DND-41 (cell line): ENCODE data around the gene SNX1.
A peak's percentile ranks its signal among the peaks of the same experiment; 100 is the strongest.

Experiments used
- ATAC-seq: fragments of 200-7000 bp; cut with Tn5 transposase; 3 replicates; pipeline ENCODE4 v1.9.1; 2021; ENCODE audit warnings: low read depth; ENCODE audit not compliant: insufficient read depth
- DNase-seq: peaks from one replicate; pipeline ENCODE4 v3.0.0-alpha.2; 2020
- H2AFZ ChIP-seq: 2 replicates; pipeline ENCODE4 v1.6.0; 2012; ENCODE audit warnings: low read depth, low read length
- H3K27ac ChIP-seq: 2 replicates; pipeline ENCODE4 v1.5.1; 2012; ENCODE audit warnings: low read length, inconsistent platforms
- H3K27me3 ChIP-seq: fragments of 200-600 bp; sonication (generic); 2 replicates; pipeline ENCODE4 v1.6.0; 2012; ENCODE audit warnings: low read length, mild to moderate bottlenecking, inconsistent platforms; ENCODE audit not compliant: insufficient read depth, poor library complexity
- H3K36me3 ChIP-seq: 2 replicates; pipeline ENCODE4 v1.5.1; 2012; ENCODE audit warnings: low read length, inconsistent platforms; ENCODE audit not compliant: insufficient read depth
- H3K4me1 ChIP-seq: 2 replicates; pipeline ENCODE4 v1.5.1; 2012; ENCODE audit warnings: mild to moderate bottlenecking, low read length; ENCODE audit not compliant: insufficient read depth
- H3K4me2 ChIP-seq: 2 replicates; pipeline ENCODE4 v1.6.0; 2012; ENCODE audit warnings: mild to moderate bottlenecking, moderate library complexity, low read length, inconsistent platforms; ENCODE audit not compliant: insufficient read depth
- H3K4me3 ChIP-seq, 2 experiments: fragments of 200-600 bp in 1 of 2; shearing (Covaris generic) in 1 of 2; 2 replicates each; pipeline ENCODE4 v1.5.1; 2012 to 2016; ENCODE audit warnings: inconsistent platforms in 2 of 2, low read length in 2 of 2, mild to moderate bottlenecking in 2 of 2, low read depth in 1 of 2, moderate library complexity in 1 of 2
- H3K79me2 ChIP-seq: 2 replicates; pipeline ENCODE4 v1.6.0; 2012; ENCODE audit warnings: low read length, inconsistent platforms; ENCODE audit not compliant: insufficient read depth
- H3K9ac ChIP-seq: 2 replicates; pipeline ENCODE4 v1.6.0; 2012; ENCODE audit warnings: low read depth, mild to moderate bottlenecking, inconsistent platforms, low read length, moderate library complexity
- H3K9me3 ChIP-seq: 2 replicates; pipeline ENCODE4 v1.5.1; 2012; ENCODE audit warnings: low read length, moderate library complexity, mild to moderate bottlenecking, inconsistent platforms; ENCODE audit not compliant: insufficient read depth, severe bottlenecking
- H4K20me1 ChIP-seq: 2 replicates; pipeline ENCODE4 v1.6.0; 2012; ENCODE audit warnings: low read length; ENCODE audit not compliant: insufficient read depth
- EZH2 ChIP-seq: IDR thresholded peaks from 3 replicates; pipeline ENCODE4 v1.6.1; 2012; ENCODE audit warnings: borderline replicate concordance, low read depth, mild to moderate bottlenecking, moderate library complexity, low read length, inconsistent platforms; ENCODE audit not compliant: severe bottlenecking
- TF ChIP-seq, protein P1 (sequence below): IDR thresholded peaks from 2 replicates; pipeline ENCODE4 v1.5.1; 2012; ENCODE audit warnings: borderline replicate concordance, low read length, moderate library complexity, mild to moderate bottlenecking; ENCODE audit not compliant: poor library complexity, severe bottlenecking; ENCODE audit errors: extremely low read depth

Gene SNX1

DNA sequence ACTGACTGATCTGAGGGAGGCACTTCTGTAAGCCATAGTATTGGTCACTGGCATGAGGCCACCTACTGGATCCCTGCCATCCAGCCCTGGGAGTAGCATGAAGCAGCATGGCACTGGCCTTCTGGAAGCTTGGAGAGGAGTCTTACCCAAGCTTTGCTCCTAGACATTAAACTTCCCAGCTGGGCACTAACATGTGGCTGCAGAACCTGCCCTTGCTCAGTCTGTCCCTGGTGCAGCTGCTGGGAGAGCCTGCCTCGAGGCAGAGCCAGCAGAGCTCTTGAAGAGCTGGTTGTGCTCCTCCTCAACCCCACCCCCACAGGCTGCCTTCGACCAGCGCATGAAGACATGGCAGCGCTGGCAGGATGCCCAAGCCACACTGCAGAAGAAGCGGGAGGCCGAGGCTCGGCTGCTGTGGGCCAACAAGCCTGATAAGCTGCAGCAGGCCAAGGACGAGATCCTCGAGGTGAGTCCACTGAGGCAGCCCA is 38.6 kb downstream of the SNX1 start:
- ATAC-seq, result no peak
- no peaks in the 10 kb centered on the region for H3K9me3 ChIP-seq
- no peak for DNase-seq
- H3K9ac ChIP-seq, result no peak overlapping the region
- no peak overlapping the region for H3K27ac ChIP-seq
- TF ChIP-seq EZH2, result no peak
- TF ChIP-seq, protein P1, sequence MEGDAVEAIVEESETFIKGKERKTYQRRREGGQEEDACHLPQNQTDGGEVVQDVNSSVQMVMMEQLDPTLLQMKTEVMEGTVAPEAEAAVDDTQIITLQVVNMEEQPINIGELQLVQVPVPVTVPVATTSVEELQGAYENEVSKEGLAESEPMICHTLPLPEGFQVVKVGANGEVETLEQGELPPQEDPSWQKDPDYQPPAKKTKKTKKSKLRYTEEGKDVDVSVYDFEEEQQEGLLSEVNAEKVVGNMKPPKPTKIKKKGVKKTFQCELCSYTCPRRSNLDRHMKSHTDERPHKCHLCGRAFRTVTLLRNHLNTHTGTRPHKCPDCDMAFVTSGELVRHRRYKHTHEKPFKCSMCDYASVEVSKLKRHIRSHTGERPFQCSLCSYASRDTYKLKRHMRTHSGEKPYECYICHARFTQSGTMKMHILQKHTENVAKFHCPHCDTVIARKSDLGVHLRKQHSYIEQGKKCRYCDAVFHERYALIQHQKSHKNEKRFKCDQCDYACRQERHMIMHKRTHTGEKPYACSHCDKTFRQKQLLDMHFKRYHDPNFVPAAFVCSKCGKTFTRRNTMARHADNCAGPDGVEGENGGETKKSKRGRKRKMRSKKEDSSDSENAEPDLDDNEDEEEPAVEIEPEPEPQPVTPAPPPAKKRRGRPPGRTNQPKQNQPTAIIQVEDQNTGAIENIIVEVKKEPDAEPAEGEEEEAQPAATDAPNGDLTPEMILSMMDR, result no peak
- no peaks in the 10 kb centered on the region for H3K79me2 ChIP-seq
- H3K4me2 ChIP-seq, result no peak overlapping the region
- H4K20me1 ChIP-seq, result no peaks in the 10 kb centered on the region
- H3K27me3 ChIP-seq, result no peaks in the 10 kb centered on the region
- H2AFZ ChIP-seq, result no peak overlapping the region
- H3K4me3 ChIP-seq, result no peak overlapping the region
- H3K4me1 ChIP-seq, result no peaks in the 10 kb centered on the region
- H3K36me3 ChIP-seq, result peaks cover 85% of the 10 kb centered on the region

DNA sequence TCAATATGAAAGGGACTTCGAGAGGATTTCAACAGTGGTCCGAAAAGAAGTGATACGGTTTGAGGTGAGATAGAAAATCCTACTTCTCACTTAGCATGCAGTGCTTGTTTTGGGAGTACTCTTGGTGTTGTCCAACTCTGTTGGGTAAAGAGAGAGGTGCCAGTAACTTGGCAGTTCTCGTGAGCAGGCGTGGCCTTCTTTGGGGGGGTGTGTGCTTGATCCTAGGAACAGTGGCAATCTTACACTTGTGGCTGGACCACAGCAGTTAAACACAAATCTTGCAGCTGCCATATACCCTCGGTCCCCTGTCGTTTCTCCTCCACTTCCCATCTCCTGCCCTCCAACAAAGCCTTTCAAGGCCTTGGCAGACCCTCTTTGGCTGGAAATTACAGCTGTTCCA is 40.6 kb downstream of the SNX1 start:
- DNase-seq, result no peak
- no peak for ATAC-seq
- H3K36me3 ChIP-seq, result peaks cover 70% of the 10 kb centered on the region
- no peaks in the 10 kb centered on the region for H3K4me1 ChIP-seq
- H3K79me2 ChIP-seq, result no peaks in the 10 kb centered on the region
- no peaks in the 10 kb centered on the region for H4K20me1 ChIP-seq
- H3K27me3 ChIP-seq, result no peaks in the 10 kb centered on the region
- no peaks in the 10 kb centered on the region for H3K9me3 ChIP-seq
- H2AFZ ChIP-seq, result no peak overlapping the region
- H3K4me2 ChIP-seq, result no peak overlapping the region
- no peak overlapping the region for H3K27ac ChIP-seq
- H3K9ac ChIP-seq, result no peak overlapping the region
- no peak overlapping the region for H3K4me3 ChIP-seq
- TF ChIP-seq, protein P1, result no peak
- no peak for TF ChIP-seq EZH2

DNA sequence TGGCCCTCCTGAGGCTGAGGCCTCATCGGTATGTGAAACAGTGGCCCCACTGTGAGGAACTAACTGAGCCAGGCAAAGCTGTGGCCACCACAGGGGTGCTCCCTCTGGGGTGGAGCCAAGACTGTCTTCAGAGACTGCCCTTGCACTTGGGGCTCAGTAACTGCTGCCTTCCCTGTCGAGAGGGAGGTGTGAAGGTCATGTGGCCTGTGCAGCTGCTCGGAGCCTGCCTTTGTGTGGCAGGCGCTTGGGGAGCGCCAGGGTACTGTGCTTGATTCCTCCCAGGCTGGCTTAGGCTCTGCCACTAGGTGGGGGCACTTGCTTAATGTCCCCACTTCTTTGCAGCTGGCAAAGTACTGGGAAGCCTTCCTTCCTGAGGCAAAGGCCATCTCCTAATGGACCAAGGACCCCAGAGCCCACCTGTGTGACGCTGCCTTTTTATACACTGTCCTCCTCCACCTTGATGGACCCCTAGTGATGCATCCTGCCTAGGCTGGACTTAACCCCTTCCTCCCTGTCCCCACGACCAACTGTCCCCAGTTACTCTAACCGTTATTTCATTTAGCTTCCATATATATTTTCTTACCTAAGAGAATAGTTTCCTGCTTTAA is 41.5 kb downstream of the SNX1 start:
- H3K4me2 ChIP-seq, result no peak overlapping the region
- no peaks in the 10 kb centered on the region; the same call in 1 of the 2 replicates for H4K20me1 ChIP-seq
- no peaks in the 10 kb centered on the region for H3K4me1 ChIP-seq
- ATAC-seq (0 out of 3 replicates have a peak, but pooled peaks have one; percentile 14), DNase-seq (no peak)
- no peak overlapping the region for H3K27ac ChIP-seq
- no peaks in the 10 kb centered on the region for H3K27me3 ChIP-seq
- no peaks in the 10 kb centered on the region for H3K79me2 ChIP-seq
- H3K9ac ChIP-seq, result no peak overlapping the region
- TF ChIP-seq EZH2, result no peak
- TF ChIP-seq, protein P1, result no peak
- no peak overlapping the region for H3K4me3 ChIP-seq
- H3K9me3 ChIP-seq, result no peaks in the 10 kb centered on the region
- no peak overlapping the region for H2AFZ ChIP-seq
- peaks cover 66% of the 10 kb centered on the region for H3K36me3 ChIP-seq
